ENCODE measurements around the gene PPP4R3B. TPM values are rescaled to one million over a fixed set of nuclear protein-coding genes. Genes with fewer than 3 reads are reported as not detected.

Gene PPP4R3B
- total RNA-seq, 4 donors from 2014 or later: 58.6 to 87.0 (median 69.5) TPM

GRCh38 chr2:55627915-55628314 is 10.5 kb upstream of the PPP4R3B start:
- H3K36me3 ChIP-seq: peaks cover 0 to 4% (median 0%) of the 10 kb centered on the region in 3 donors
- no peak for DNase-seq
- H3K27ac ChIP-seq: no peak overlapping the region
- no peak for TF ChIP-seq POLR2A (IDR thresholded peaks at IDR 0.05)
- TF ChIP-seq, protein P1, sequence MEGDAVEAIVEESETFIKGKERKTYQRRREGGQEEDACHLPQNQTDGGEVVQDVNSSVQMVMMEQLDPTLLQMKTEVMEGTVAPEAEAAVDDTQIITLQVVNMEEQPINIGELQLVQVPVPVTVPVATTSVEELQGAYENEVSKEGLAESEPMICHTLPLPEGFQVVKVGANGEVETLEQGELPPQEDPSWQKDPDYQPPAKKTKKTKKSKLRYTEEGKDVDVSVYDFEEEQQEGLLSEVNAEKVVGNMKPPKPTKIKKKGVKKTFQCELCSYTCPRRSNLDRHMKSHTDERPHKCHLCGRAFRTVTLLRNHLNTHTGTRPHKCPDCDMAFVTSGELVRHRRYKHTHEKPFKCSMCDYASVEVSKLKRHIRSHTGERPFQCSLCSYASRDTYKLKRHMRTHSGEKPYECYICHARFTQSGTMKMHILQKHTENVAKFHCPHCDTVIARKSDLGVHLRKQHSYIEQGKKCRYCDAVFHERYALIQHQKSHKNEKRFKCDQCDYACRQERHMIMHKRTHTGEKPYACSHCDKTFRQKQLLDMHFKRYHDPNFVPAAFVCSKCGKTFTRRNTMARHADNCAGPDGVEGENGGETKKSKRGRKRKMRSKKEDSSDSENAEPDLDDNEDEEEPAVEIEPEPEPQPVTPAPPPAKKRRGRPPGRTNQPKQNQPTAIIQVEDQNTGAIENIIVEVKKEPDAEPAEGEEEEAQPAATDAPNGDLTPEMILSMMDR (IDR thresholded peaks at IDR 0.05): no peak
- H3K27me3 ChIP-seq: no peaks in the 10 kb centered on the region
- no peak overlapping the region for H3K4me3 ChIP-seq
- H3K9me3 ChIP-seq: no peaks in the 10 kb centered on the region
- no peaks in the 10 kb centered on the region for H3K4me1 ChIP-seq

- DNase-seq: no peak
- Histone ChIP-seq H3K4me1 (peaks cover 0 to 20% (median 7%) of the 10 kb centered on the region in 4 donors), H3K27ac (no peak overlapping the region), H3K4me3 (no peak overlapping the region), H3K9me3 (no peaks in the 10 kb centered on the region), H3K36me3 (peaks cover 0 to 5% (median 0%) of the 10 kb centered on the region in 3 donors), H3K27me3 (no peaks in the 10 kb centered on the region)
- TF ChIP-seq POLR2A (IDR thresholded peaks at IDR 0.05): no peak
- TF ChIP-seq, protein P1 (IDR thresholded peaks at IDR 0.05): no peak
These were observed 4.4 kb upstream of the PPP4R3B start for GRCh38 chr2:55621802-55622201.

- Histone ChIP-seq H3K9me3 (no peaks in the 10 kb centered on the region), H3K4me3 (no peak overlapping the region), H3K27me3 (no peaks in the 10 kb centered on the region), H3K4me1 (peaks cover 0 to 27% (median 9%) of the 10 kb centered on the region in 4 donors), H3K36me3 (peaks cover 0 to 5% (median 0%) of the 10 kb centered on the region in 3 donors), H3K27ac (no peak overlapping the region)
- TF ChIP-seq, protein P1 (IDR thresholded peaks at IDR 0.05): peak in 4 of 6 experiments; percentile 12 to 44 (median 22)
- TF ChIP-seq POLR2A (IDR thresholded peaks at IDR 0.05): no peak
- no peak for DNase-seq
These were observed 2.8 kb upstream of the PPP4R3B start for GRCh38 chr2:55620123-55620779.

- Histone ChIP-seq H3K36me3 (peaks cover 0 to 20% (median 0%) of the 10 kb centered on the region in 3 donors), H3K9me3 (no peaks in the 10 kb centered on the region), H3K4me1 (peaks cover 0 to 29% (median 10%) of the 10 kb centered on the region in 4 donors), H3K27me3 (no peaks in the 10 kb centered on the region), H3K27ac (peak overlapping the region; percentile 94 to 99 (median 96)), H3K4me3 (peak overlapping the region; percentile 67 to 97 (median 86))
- DNase-seq: peak; percentile 56 to 78 (median 65)
- TF ChIP-seq POLR2A (IDR thresholded peaks at IDR 0.05): peak in 1 of 2 donors; percentile 25
- TF ChIP-seq, protein P1 (IDR thresholded peaks at IDR 0.05): no peak
These were observed 1.0 kb upstream of the PPP4R3B start for GRCh38 chr2:55618275-55619055.

- H3K27ac ChIP-seq: peak overlapping the region; percentile 94 to 99 (median 96)
- TF ChIP-seq POLR2A (IDR thresholded peaks at IDR 0.05): no peak
- TF ChIP-seq, protein P1 (IDR thresholded peaks at IDR 0.05): no peak
These were observed 528 bp upstream of the PPP4R3B start for GRCh38 chr2:55618025-55618274.

More at GRCh38 chr2:55618025-55618274, 528 bp upstream of the PPP4R3B start:
- Histone ChIP-seq H3K4me1 (peaks cover 0 to 29% (median 10%) of the 10 kb centered on the region in 4 donors), H3K9me3 (no peaks in the 10 kb centered on the region), H3K36me3 (peaks cover 0 to 26% (median 0%) of the 10 kb centered on the region in 3 donors), H3K27me3 (no peaks in the 10 kb centered on the region), H3K4me3 (peak overlapping the region; percentile 67 to 97 (median 86))
- no peak for DNase-seq
